Natural killer cell (primary cell): ENCODE data around the gene RHOT2. TPM values are rescaled to one million over a fixed set of nuclear protein-coding genes. Genes with fewer than 3 reads are reported as not detected.

ENCODE experiments used
- ATAC-seq, 3 donors: fragments of 150-1000 bp in 2 of 3; fragments of 200-7000 bp in 1 of 3; cut with Tn5 transposase; 1 replicate in 1 of 3; 2 replicates in 2 of 3; pipeline ENCODE4 v1.10.0; 2021; ENCODE audit warnings: mild to moderate bottlenecking in 2 of 3, moderate library complexity in 2 of 3
- DNase-seq, 2 donors: peaks; one replicate each; pipeline versions ENCODE4 v3.0.0 to v3.0.0-alpha.2; 2013 to 2021; ENCODE audit warnings: mixed read lengths in 1 of 2
- H3K27ac ChIP-seq: one replicate; pipeline ENCODE4 v1.5.1; 2013; ENCODE audit warnings: mild to moderate bottlenecking, low read length
- H3K27me3 ChIP-seq: one replicate; pipeline ENCODE4 v1.6.1; 2013; ENCODE audit warnings: low read length; ENCODE audit not compliant: control insufficient read depth, insufficient read depth
- H3K36me3 ChIP-seq: one replicate; pipeline ENCODE4 v1.6.1; 2013; ENCODE audit warnings: low read length; ENCODE audit not compliant: control insufficient read depth, insufficient read depth
- H3K4me1 ChIP-seq: one replicate; pipeline ENCODE4 v1.6.1; 2013; ENCODE audit warnings: low read length; ENCODE audit not compliant: control insufficient read depth, insufficient read depth
- H3K4me3 ChIP-seq: one replicate; pipeline ENCODE4 v1.5.1; 2013; ENCODE audit warnings: low read length
- H3K9me3 ChIP-seq: one replicate; pipeline ENCODE4 v1.6.1; 2013; ENCODE audit warnings: low read length; ENCODE audit not compliant: control insufficient read depth, insufficient read depth
- H3K27ac Mint-ChIP-seq, 2 donors: one replicate each; pipeline ENCODE4 v1.8.0; 2022; ENCODE audit warnings: mild to moderate bottlenecking in 2 of 2, mixed read lengths in 2 of 2, moderate library complexity in 1 of 2
- H3K27me3 Mint-ChIP-seq, 2 donors: one replicate each; pipeline ENCODE4 v1.8.0; 2022; ENCODE audit warnings: low read depth in 2 of 2, mixed read lengths in 2 of 2
- H3K36me3 Mint-ChIP-seq: one replicate; pipeline ENCODE4 v1.8.0; 2022; ENCODE audit warnings: mixed read lengths
- H3K4me1 Mint-ChIP-seq, 2 donors: one replicate each; pipeline ENCODE4 v1.8.0; 2022; ENCODE audit warnings: mixed read lengths in 2 of 2
- H3K4me3 Mint-ChIP-seq: one replicate; pipeline ENCODE4 v1.8.0; 2022; ENCODE audit warnings: mild to moderate bottlenecking, moderate library complexity, mixed read lengths
- H3K9me3 Mint-ChIP-seq, 2 donors: one replicate each; pipeline ENCODE4 v1.8.0; 2022; ENCODE audit warnings: mixed read lengths in 2 of 2
- CTCF ChIP-seq: fragments of 200-600 bp; IDR thresholded peaks from one replicate; pipeline ENCODE4 v1.8.0; 2022; ENCODE audit warnings: antibody characterized with exemption
- WGBS: methylation state at CpG from one replicate; pipeline ENCODE4 v1.1.7; 2013; ENCODE audit warnings: missing lambda C conversion rate; ENCODE audit not compliant: insufficient coverage; 5-methylcytosine and 5-hydroxymethylcytosine counted together
- intact Hi-C: fragments of 100-400 bp; cut with micrococcal nuclease; formaldehyde crosslinking; loops from one replicate; pipeline ENCODE4 v1.14.2; 2022
- total RNA-seq, 4 donors: library from RNA; stranded (reverse); fragments of 120-200 nt in 1 of 4; gene quantifications; one replicate each; pipeline versions ENCODE4 v1.2.3 to v1.2.4, GENCODE V29; 2013 to 2022

The RHOT2 gene
- total RNA-seq, 3 donors from 2014 or later (not counting 1 experiment from before 2014, with no cell fraction given): 205 to 216 (median 211) TPM

- intact Hi-C loops: no loop called here
- DNase-seq (no peak), ATAC-seq (no peak)
- H3K9me3 Mint-ChIP-seq: no peaks in the 10 kb centered on the region
- H3K9me3 ChIP-seq: no peaks in the 10 kb centered on the region
- H3K27me3 ChIP-seq: no peaks in the 10 kb centered on the region
- H3K36me3 ChIP-seq: no peaks in the 10 kb centered on the region
- H3K4me1 Mint-ChIP-seq: peaks cover 0 to 9% of the 10 kb centered on the region in 2 donors
- H3K27ac ChIP-seq: no peak overlapping the region
- no peaks in the 10 kb centered on the region for H3K27me3 Mint-ChIP-seq
- H3K36me3 Mint-ChIP-seq: no peaks in the 10 kb centered on the region
- H3K4me3 Mint-ChIP-seq: no peak overlapping the region
- no peak overlapping the region for H3K27ac Mint-ChIP-seq
- no peak overlapping the region for H3K4me3 ChIP-seq
- H3K4me1 ChIP-seq: peaks cover 25% of the 10 kb centered on the region
- 96% methylated on average over 22 of the region's 22 CpGs for WGBS
- TF ChIP-seq CTCF: no peak
Observed at GRCh38 chr16:651844-652243, 16.1 kb upstream of the RHOT2 start.

- no peaks in the 10 kb centered on the region for H3K27me3 Mint-ChIP-seq
- H3K36me3 ChIP-seq: no peaks in the 10 kb centered on the region
- H3K36me3 Mint-ChIP-seq: no peaks in the 10 kb centered on the region
- no peak for ATAC-seq
- H3K4me3 ChIP-seq: no peak overlapping the region
- H3K27me3 ChIP-seq: no peaks in the 10 kb centered on the region
- H3K9me3 ChIP-seq: no peaks in the 10 kb centered on the region
- no peak for DNase-seq
- no peak overlapping the region for H3K4me3 Mint-ChIP-seq
- intact Hi-C loops: no loop called here
- H3K9me3 Mint-ChIP-seq: no peaks in the 10 kb centered on the region
- H3K4me1 ChIP-seq: peaks cover 20% of the 10 kb centered on the region
- peaks cover 0 to 9% of the 10 kb centered on the region in 2 donors for H3K4me1 Mint-ChIP-seq
- 95% methylated on average over 28 of the region's 28 CpGs for WGBS
- TF ChIP-seq CTCF: no peak
- H3K27ac ChIP-seq: no peak overlapping the region
- H3K27ac Mint-ChIP-seq: no peak overlapping the region
Observed at GRCh38 chr16:652454-653305, 15.3 kb upstream of the RHOT2 start.

- no peaks in the 10 kb centered on the region for H3K27me3 ChIP-seq
- no peaks in the 10 kb centered on the region for H3K36me3 Mint-ChIP-seq
- no peaks in the 10 kb centered on the region for H3K36me3 ChIP-seq
- no peaks in the 10 kb centered on the region for H3K27me3 Mint-ChIP-seq
- no peak overlapping the region for H3K27ac ChIP-seq
- no peak for ATAC-seq
- H3K4me3 ChIP-seq: no peak overlapping the region
- no peaks in the 10 kb centered on the region for H3K9me3 ChIP-seq
- peaks cover 8% of the 10 kb centered on the region for H3K4me1 ChIP-seq
- H3K9me3 Mint-ChIP-seq: no peaks in the 10 kb centered on the region
- peaks cover 0 to 4% of the 10 kb centered on the region in 2 donors for H3K4me1 Mint-ChIP-seq
- intact Hi-C loops: no loop called here
- DNase-seq: no peak
- H3K27ac Mint-ChIP-seq: no peak overlapping the region
- TF ChIP-seq CTCF: no peak
- WGBS: 97% methylated on average over 11 of the region's 12 CpGs
- H3K4me3 Mint-ChIP-seq: no peak overlapping the region
Observed at GRCh38 chr16:654034-654433, 13.9 kb upstream of the RHOT2 start.

GRCh38 chr16:657487-657886 lies 10.4 kb upstream of the RHOT2 start:
- H3K4me3 Mint-ChIP-seq: no peak overlapping the region

More at GRCh38 chr16:657487-657886, 10.4 kb upstream of the RHOT2 start:
- Mint-ChIP-seq H3K27me3 (no peaks in the 10 kb centered on the region), H3K27ac (no peak overlapping the region), H3K36me3 (no peaks in the 10 kb centered on the region), H3K4me1 (peaks cover 4 to 13% of the 10 kb centered on the region in 2 donors), H3K9me3 (no peaks in the 10 kb centered on the region)
- Histone ChIP-seq H3K4me1 (peaks cover 18% of the 10 kb centered on the region), H3K27me3 (no peaks in the 10 kb centered on the region), H3K36me3 (no peaks in the 10 kb centered on the region), H3K4me3 (no peak overlapping the region), H3K27ac (no peak overlapping the region), H3K9me3 (no peaks in the 10 kb centered on the region)
- DNase-seq: no peak
- no peak for TF ChIP-seq CTCF
- WGBS: 97% methylated on average over 22 of the region's 22 CpGs
- intact Hi-C loops: no loop called here
- no peak for ATAC-seq
